Liver (tissue), 3 donors: ENCODE measurements around the gene PCF11.

Source experiments
- ATF3 ChIP-seq: IDR thresholded peaks from 2 replicates; pipeline ENCODE4 v1.6.1; 2016; ENCODE audit warnings: antibody characterized with exemption
- FOXA1 ChIP-seq: IDR thresholded peaks from 2 replicates; pipeline ENCODE4 v1.6.1; 2016; ENCODE audit warnings: antibody characterized with exemption
- GABPA ChIP-seq, 2 donors: IDR thresholded peaks in 1 of 2; conservative IDR thresholded peaks in 1 of 2; 2 replicates each; pipeline ENCODE4 v1.6.1; 2016; ENCODE audit warnings: antibody characterized with exemption in 2 of 2, mild to moderate bottlenecking in 1 of 2, moderate library complexity in 1 of 2
- NR2F2 ChIP-seq: IDR thresholded peaks from 2 replicates; pipeline ENCODE4 v1.6.1; 2016; ENCODE audit warnings: antibody characterized with exemption
- RAD21 ChIP-seq, 2 donors: IDR thresholded peaks; 2 replicates each; pipeline ENCODE4 v1.6.1; 2016; ENCODE audit warnings: antibody characterized with exemption in 2 of 2, mild to moderate bottlenecking in 2 of 2
- TAF1 ChIP-seq: conservative IDR thresholded peaks from 2 replicates; pipeline ENCODE4 v1.6.1; 2016; ENCODE audit warnings: antibody characterized with exemption, mild to moderate bottlenecking
- TF ChIP-seq, protein P1 (sequence below): fragments of 150-350 bp; IDR thresholded peaks from 2 replicates; pipeline ENCODE4 v1.5.1; 2017; ENCODE audit warnings: improper control_type of control experiment, low read depth, low read length; ENCODE audit not compliant: missing input control
- TF ChIP-seq, protein P2 (sequence below): IDR thresholded peaks from 2 replicates; pipeline ENCODE4 v1.6.1; 2016; ENCODE audit warnings: antibody characterized with exemption, mild to moderate bottlenecking
- TF ChIP-seq, protein P3 (sequence below): IDR thresholded peaks from 2 replicates; pipeline ENCODE4 v1.6.1; 2016; ENCODE audit warnings: antibody characterized with exemption
- TF ChIP-seq, protein P4 (sequence below): IDR thresholded peaks from 2 replicates; pipeline ENCODE4 v1.6.1; 2016; ENCODE audit warnings: antibody characterized with exemption
- donor health status: healthy.
- donor health status: healthy.

DNA sequence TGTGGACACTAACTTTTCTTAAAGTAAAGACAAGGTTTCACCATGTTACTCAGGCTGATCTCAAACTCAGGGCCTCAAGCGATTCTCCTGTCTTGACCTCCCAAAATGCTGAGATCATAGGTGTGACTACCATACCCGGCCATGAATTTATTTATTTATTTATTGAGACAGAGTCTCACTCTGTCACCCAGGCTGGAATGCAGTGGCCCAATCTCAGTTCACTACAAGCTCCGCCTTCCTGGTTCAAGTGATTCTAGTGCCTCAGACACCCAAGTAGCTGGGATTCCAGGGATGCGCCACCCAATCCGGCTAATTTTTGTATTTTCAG is 29.7 kb upstream of the PCF11 start:
- TF ChIP-seq TAF1 = no peak
- no peak for TF ChIP-seq GABPA (IDR thresholded peaks at IDR 0.05 in 1 of 2, conservative IDR thresholded peaks at IDR 0.05 in 1 of 2)
- no peak for TF ChIP-seq ATF3
- TF ChIP-seq, protein P1, sequence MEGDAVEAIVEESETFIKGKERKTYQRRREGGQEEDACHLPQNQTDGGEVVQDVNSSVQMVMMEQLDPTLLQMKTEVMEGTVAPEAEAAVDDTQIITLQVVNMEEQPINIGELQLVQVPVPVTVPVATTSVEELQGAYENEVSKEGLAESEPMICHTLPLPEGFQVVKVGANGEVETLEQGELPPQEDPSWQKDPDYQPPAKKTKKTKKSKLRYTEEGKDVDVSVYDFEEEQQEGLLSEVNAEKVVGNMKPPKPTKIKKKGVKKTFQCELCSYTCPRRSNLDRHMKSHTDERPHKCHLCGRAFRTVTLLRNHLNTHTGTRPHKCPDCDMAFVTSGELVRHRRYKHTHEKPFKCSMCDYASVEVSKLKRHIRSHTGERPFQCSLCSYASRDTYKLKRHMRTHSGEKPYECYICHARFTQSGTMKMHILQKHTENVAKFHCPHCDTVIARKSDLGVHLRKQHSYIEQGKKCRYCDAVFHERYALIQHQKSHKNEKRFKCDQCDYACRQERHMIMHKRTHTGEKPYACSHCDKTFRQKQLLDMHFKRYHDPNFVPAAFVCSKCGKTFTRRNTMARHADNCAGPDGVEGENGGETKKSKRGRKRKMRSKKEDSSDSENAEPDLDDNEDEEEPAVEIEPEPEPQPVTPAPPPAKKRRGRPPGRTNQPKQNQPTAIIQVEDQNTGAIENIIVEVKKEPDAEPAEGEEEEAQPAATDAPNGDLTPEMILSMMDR = no peak
- no peak for TF ChIP-seq NR2F2
- TF ChIP-seq FOXA1 = no peak
- TF ChIP-seq, protein P2, sequence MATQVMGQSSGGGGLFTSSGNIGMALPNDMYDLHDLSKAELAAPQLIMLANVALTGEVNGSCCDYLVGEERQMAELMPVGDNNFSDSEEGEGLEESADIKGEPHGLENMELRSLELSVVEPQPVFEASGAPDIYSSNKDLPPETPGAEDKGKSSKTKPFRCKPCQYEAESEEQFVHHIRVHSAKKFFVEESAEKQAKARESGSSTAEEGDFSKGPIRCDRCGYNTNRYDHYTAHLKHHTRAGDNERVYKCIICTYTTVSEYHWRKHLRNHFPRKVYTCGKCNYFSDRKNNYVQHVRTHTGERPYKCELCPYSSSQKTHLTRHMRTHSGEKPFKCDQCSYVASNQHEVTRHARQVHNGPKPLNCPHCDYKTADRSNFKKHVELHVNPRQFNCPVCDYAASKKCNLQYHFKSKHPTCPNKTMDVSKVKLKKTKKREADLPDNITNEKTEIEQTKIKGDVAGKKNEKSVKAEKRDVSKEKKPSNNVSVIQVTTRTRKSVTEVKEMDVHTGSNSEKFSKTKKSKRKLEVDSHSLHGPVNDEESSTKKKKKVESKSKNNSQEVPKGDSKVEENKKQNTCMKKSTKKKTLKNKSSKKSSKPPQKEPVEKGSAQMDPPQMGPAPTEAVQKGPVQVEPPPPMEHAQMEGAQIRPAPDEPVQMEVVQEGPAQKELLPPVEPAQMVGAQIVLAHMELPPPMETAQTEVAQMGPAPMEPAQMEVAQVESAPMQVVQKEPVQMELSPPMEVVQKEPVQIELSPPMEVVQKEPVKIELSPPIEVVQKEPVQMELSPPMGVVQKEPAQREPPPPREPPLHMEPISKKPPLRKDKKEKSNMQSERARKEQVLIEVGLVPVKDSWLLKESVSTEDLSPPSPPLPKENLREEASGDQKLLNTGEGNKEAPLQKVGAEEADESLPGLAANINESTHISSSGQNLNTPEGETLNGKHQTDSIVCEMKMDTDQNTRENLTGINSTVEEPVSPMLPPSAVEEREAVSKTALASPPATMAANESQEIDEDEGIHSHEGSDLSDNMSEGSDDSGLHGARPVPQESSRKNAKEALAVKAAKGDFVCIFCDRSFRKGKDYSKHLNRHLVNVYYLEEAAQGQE = no peak
- TF ChIP-seq, protein P3, sequence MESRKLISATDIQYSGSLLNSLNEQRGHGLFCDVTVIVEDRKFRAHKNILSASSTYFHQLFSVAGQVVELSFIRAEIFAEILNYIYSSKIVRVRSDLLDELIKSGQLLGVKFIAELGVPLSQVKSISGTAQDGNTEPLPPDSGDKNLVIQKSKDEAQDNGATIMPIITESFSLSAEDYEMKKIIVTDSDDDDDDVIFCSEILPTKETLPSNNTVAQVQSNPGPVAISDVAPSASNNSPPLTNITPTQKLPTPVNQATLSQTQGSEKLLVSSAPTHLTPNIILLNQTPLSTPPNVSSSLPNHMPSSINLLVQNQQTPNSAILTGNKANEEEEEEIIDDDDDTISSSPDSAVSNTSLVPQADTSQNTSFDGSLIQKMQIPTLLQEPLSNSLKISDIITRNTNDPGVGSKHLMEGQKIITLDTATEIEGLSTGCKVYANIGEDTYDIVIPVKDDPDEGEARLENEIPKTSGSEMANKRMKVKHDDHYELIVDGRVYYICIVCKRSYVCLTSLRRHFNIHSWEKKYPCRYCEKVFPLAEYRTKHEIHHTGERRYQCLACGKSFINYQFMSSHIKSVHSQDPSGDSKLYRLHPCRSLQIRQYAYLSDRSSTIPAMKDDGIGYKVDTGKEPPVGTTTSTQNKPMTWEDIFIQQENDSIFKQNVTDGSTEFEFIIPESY = no peak
- TF ChIP-seq, protein P4, sequence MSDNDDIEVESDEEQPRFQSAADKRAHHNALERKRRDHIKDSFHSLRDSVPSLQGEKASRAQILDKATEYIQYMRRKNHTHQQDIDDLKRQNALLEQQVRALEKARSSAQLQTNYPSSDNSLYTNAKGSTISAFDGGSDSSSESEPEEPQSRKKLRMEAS = no peak
- TF ChIP-seq RAD21 (IDR thresholded peaks at IDR 0.05) = no peak
